ENCODE measurements around the gene EVA1B. TPM values are rescaled to one million over a fixed set of nuclear protein-coding genes. Genes with fewer than 3 reads are reported as not detected.
A peak's percentile ranks its signal among the peaks of the same experiment; 100 is the strongest.

EVA1B gene
- total RNA-seq, 4 donors from 2014 or later, result 42.0 to 68.7 (median 53.7) TPM

- H3K9me3 ChIP-seq, result no peaks in the 10 kb centered on the region
- peaks cover 2 to 58% of the 10 kb centered on the region in 2 donors for H3K36me3 ChIP-seq
- H3K27me3 ChIP-seq, result no peaks in the 10 kb centered on the region
- peaks cover 21 to 78% (median 29%) of the 10 kb centered on the region in 3 donors for H3K4me1 ChIP-seq
- peak overlapping the region; percentile 48 to 65 (median 60) for H3K27ac ChIP-seq
- no peak for ATAC-seq
- H3K4me3 ChIP-seq, result no peak overlapping the region
- TF ChIP-seq POLR2AphosphoS5 (IDR thresholded peaks at IDR 0.05) (no peak), CTCF (IDR thresholded peaks at IDR 0.05) (no peak), EP300 (IDR thresholded peaks at IDR 0.05) (no peak), POLR2A (IDR thresholded peaks at IDR 0.05) (no peak)
- WGBS, 2 donors (ENCODE audit: low coverage in 1 of 2), result 27 to 46% methylated on average over 1 of the region's 1 CpG
Observed at GRCh38 chr1:36284517-36284916, 38.9 kb downstream of the EVA1B start.

DNA sequence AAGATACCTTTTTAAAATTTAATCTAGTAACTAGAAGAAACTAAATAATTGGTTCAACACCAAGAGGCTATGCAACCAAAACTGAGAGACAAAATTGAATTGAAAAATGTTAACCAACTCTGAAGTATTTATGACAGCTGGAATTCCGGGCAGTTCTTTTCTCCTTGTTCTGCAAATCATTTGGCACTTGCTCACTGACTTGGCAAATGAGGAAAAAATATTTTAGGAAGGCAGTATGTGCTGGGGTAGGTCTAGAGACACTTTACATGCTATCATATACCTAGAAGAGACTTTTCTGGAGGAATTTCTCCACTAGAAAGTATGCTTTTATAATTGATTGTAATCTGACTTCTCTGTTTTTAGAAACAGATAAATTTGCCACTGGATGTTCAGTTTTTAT is 39.4 kb downstream of the EVA1B start:
- Histone ChIP-seq H3K4me3 (no peak overlapping the region), H3K36me3 (peaks cover 2 to 53% of the 10 kb centered on the region in 2 donors), H3K9me3 (no peaks in the 10 kb centered on the region), H3K4me1 (peaks cover 26 to 83% (median 29%) of the 10 kb centered on the region in 3 donors), H3K27me3 (no peaks in the 10 kb centered on the region), H3K27ac (peak overlapping the region; percentile 48 to 65 (median 60))
- 11 to 12% methylated on average over 1 of the region's 1 CpG for WGBS, 2 donors (ENCODE audit: low coverage in 1 of 2)
- TF ChIP-seq EP300 (IDR thresholded peaks at IDR 0.05) (no peak), POLR2AphosphoS5 (IDR thresholded peaks at IDR 0.05) (peak; percentile 6)
- ATAC-seq, result no peak

DNA sequence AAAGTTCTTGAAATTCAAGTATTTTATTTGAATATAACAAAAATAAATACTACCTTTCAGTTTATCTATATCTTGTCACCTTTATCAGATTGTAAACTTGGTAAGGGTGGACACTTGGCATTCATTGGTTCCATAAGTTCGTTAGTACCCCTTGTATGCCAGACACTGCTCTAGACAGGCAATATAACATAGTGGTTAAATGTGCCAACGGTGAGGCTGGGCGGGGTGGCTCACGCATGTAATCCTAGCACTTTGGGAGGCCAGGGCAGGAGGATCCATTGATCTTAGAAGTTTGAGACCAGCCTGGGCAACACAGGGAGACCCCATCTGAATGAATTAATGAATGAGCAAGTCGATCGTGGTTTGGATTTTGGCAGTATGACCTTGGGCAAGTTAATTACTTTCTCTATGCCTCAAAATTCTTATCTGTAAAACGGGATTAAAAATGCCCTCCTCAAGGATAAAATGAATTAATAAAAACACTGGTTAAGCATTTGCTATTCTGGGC is 43.6 kb downstream of the EVA1B start:
- 60 to 74% methylated on average over 4 to 7 of the region's 7 CpGs for WGBS, 2 donors (ENCODE audit: low coverage in 1 of 2)
- Histone ChIP-seq H3K4me1 (peaks cover 21 to 83% (median 26%) of the 10 kb centered on the region in 3 donors), H3K4me3 (no peak overlapping the region), H3K9me3 (no peaks in the 10 kb centered on the region), H3K27ac (peak overlapping the region; percentile 59 to 75 (median 66)), H3K36me3 (peaks cover 0 to 18% of the 10 kb centered on the region in 2 donors), H3K27me3 (no peaks in the 10 kb centered on the region)
- TF ChIP-seq CTCF (IDR thresholded peaks at IDR 0.05) (no peak), EP300 (IDR thresholded peaks at IDR 0.05) (no peak), POLR2AphosphoS5 (IDR thresholded peaks at IDR 0.05) (no peak), POLR2A (IDR thresholded peaks at IDR 0.05) (no peak)
- no peak for ATAC-seq

DNA sequence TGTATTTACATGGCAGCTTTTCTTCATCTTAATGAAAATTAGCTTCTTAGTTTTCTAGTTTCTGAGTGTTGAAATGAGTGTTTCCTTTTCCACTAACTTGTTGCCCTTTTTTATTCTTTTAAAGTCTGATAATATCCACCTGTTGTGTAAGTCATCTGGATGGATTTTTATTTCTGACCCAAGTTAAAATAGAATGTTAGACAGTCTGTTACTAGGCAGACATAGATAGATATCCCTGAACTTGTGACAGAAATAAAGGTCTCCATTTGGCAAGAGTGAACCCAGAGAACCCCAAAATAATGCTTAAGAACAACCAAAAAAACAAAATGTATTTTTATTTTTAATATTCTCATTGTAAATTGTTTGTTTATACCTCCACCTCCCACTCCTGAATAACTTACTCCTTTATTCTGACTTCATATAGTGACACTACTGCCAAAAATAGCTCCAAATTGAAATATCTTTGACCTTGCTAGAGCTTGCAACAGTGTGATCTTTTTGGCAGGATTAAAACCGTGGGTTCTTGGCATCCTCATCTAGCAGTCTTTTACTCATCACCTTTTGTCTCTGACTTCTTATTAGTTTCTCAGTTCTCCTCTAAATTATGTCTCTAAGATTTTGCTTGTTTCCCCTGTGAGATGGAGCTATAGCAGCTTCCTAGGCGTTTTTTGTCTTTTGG is 44.2 kb downstream of the EVA1B start:
- peaks cover 15 to 77% (median 22%) of the 10 kb centered on the region in 3 donors for H3K4me1 ChIP-seq
- TF ChIP-seq CTCF (IDR thresholded peaks at IDR 0.05) (no peak), POLR2AphosphoS5 (IDR thresholded peaks at IDR 0.05) (peak; percentile 67)
- peak overlapping the region; percentile 59 to 75 (median 66) for H3K27ac ChIP-seq
- no peak overlapping the region for H3K4me3 ChIP-seq
- WGBS, 2 donors (ENCODE audit: low coverage in 1 of 2), result 0 to 21% methylated on average over 2 of the region's 2 CpGs
- peak; percentile 50 for ATAC-seq
- peaks cover 0 to 12% of the 10 kb centered on the region in 2 donors for H3K36me3 ChIP-seq
- H3K27me3 ChIP-seq, result no peaks in the 10 kb centered on the region
- H3K9me3 ChIP-seq, result no peaks in the 10 kb centered on the region

GRCh38 chr1:36276688-36277087 is 46.8 kb downstream of the EVA1B start:
- WGBS, 2 donors (ENCODE audit: low coverage in 1 of 2), result 96 to 100% methylated on average over 2 to 6 of the region's 6 CpGs
- H3K4me1 ChIP-seq, result peaks cover 7 to 51% (median 18%) of the 10 kb centered on the region in 3 donors
- no peak for TF ChIP-seq POLR2A (IDR thresholded peaks at IDR 0.05)
- no peak for TF ChIP-seq CTCF (IDR thresholded peaks at IDR 0.05)
- TF ChIP-seq EP300 (IDR thresholded peaks at IDR 0.05), result no peak
- no peak for TF ChIP-seq POLR2AphosphoS5 (IDR thresholded peaks at IDR 0.05)

More at GRCh38 chr1:36276688-36277087, 46.8 kb downstream of the EVA1B start:
- no peak for ATAC-seq
- no peaks in the 10 kb centered on the region for H3K27me3 ChIP-seq
- H3K4me3 ChIP-seq, result no peak overlapping the region
- no peaks in the 10 kb centered on the region for H3K9me3 ChIP-seq
- no peak overlapping the region for H3K27ac ChIP-seq
- H3K36me3 ChIP-seq, result peaks cover 0 to 7% of the 10 kb centered on the region in 2 donors

Measured in gastroesophageal sphincter (tissue), 4 donors.